Astrocyte (in vitro differentiated cells and primary cell): Measurements from ENCODE around the gene ANKS6.

Experiments used
- CTCF ChIP-seq: IDR thresholded peaks from 2 replicates; pipeline ENCODE4 v1.5.1; 2011; ENCODE audit warnings: low read depth, mild to moderate bottlenecking, inconsistent platforms, low read length, moderate library complexity; ENCODE audit not compliant: insufficient read depth
- EZH2 ChIP-seq: IDR thresholded peaks from 2 replicates; pipeline ENCODE4 v1.6.1; 2012; ENCODE audit warnings: mild to moderate bottlenecking, low read length, inconsistent platforms; ENCODE audit not compliant: insufficient read depth

DNA sequence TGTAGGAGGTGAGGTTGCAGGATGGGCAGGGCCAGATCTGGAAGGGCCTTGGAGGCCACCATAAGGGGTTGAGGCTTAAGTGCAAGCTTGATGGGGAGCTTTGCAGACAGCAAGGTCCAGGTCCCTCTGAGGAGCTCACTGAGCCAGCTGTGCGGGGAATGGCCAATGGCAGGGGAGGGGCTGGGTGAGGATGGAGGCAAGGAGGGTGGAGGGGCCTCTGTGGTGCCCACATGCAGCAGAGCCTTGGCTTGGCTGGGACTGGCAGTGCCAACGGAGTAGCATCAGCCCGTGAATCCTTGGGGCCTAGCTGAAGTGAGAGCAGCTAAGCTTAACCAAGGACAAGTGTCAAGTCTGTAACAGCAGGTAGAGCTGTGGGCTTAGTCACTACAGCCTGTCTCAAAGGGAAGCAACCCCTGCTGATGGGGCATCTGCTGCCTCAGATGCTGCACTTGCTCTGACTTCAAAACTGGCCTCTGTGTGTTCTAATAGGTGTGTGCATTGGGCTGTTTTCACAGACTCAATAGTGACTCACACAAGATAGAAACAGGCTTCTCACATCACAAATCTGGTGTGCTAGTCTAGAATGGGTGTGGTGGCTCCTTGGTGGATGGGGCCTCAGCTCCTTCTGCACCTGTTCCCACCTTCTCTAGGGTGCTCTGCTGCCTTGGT, 27.4 kb upstream of the ANKS6 start:
- TF ChIP-seq EZH2 (no peak), CTCF (no peak)
